Measurements from ENCODE around the gene KNSTRN.

- no peak for TF ChIP-seq CTCF (IDR thresholded peaks at IDR 0.05 in 4 of 5, conservative IDR thresholded peaks at IDR 0.05 in 1 of 5)
- TF ChIP-seq POLR2A (IDR thresholded peaks at IDR 0.05): no peak
These were observed 57.0 kb downstream of the KNSTRN start for GRCh38 chr15:40439461-40439959.
